ENCODE measurements around the gene ESRRA. TPM values are rescaled to one million over a fixed set of nuclear protein-coding genes. Genes with fewer than 3 reads are reported as not detected.
A peak's percentile ranks its signal among the peaks of the same experiment; 100 is the strongest.

The ESRRA gene
- total and polyA plus RNA-seq, 2 of the 13 experiments (the other 11 are each of a cell fraction or from before 2014, with no cell fraction given) = 18.1 to 36.3 TPM

DNA sequence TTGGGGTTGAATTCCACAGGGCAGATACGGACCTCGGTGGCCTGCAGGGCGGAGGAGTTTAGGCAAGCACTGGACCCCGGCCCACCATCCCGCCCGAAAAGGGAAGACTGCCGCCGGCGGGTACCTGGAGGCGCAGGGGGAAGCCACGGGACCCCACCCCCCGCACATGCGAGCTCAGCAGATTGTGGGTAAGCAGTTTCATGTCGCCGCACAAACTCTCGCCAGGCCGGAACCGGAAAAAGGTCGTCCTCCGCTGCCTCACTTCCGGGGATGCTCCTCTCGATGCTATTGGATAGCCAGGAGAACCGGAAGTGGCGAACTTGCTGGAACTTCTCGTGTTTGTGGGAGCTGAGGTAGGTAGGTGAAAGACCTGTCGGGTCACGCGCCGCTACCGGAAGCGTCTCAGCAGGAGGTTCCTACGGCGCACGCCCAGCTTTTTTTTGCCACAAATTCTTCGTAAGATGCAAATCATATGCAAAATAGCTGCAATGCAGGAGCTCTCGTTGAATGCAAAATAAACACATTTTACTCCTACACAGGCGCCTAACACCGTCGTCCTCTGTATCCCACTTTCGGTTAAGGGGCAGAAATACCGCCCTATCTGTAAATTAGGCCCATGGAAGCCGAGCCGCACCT is 12.1 kb downstream of the ESRRA start, which contains the start of gene TRMT112:
TSS of gene TRMT112 (minus strand) at position 235 of the 636 bp plus-strand sequence. CDS start at position 202, 33 bp downstream.
- Histone ChIP-seq H3K36me3 (replicated peaks in 1 of 2; ENCODE audit: control insufficient read depth in 1 of 2, insufficient read depth in 2 of 2, low read length in 2 of 2) (peaks cover 1 to 33% of the 10 kb centered on the region in 2 experiments; a peak in 3 of 5 replicates), H3K4me1 (ENCODE audit: insufficient read depth, low read length) (peaks cover 22% of the 10 kb centered on the region), H3K9me3 (ENCODE audit: low read length) (no peaks in the 10 kb centered on the region), H3K4me3 (replicated peaks in 1 of 3; ENCODE audit: insufficient read depth in 1 of 3, low read depth in 2 of 3, low read length in 3 of 3) (peak within 1 kb of the TSS; percentile 97 to 99 (median 99)), H3K27ac (ENCODE audit: extremely low read length, insufficient read depth, low read length) (peak within 1 kb of the TSS; percentile 98), H4K20me1 (ENCODE audit: insufficient read depth, low read length) (no peaks in the 10 kb centered on the region), H3K9ac (ENCODE audit: insufficient read depth, low read depth, low read length) (peak within 1 kb of the TSS; percentile 94), H3K27me3 (ENCODE audit: control insufficient read depth in 1 of 2, insufficient read depth in 2 of 2, low read length in 2 of 2) (no peaks in the 10 kb centered on the region; a peak in 1 of 5 replicates), H3K4me2 (ENCODE audit: low read depth, low read length) (peak within 1 kb of the TSS; percentile 99), H3K79me2 (ENCODE audit: insufficient read depth, low read length) (peaks cover 15% of the 10 kb centered on the region), H2AFZ (ENCODE audit: low read length) (no peak within 1 kb of the TSS)
- no TSS peak for BruUV-seq (replicated peaks)
- ATAC-seq (peak; percentile 87), DNase-seq (ENCODE audit: low spot score) (peak; percentile 99), FAIRE-seq (peak; percentile 99)
- ChIA-PET POLR2A (interaction anchor here (0.6 to 4.5 kb wide), 27 partner anchors 8 to 461 kb away, joined by 3 to 103 read pairs (median 6); partner anchors contain the start of genes BAD, CATSPERZ, ESRRA and FKBP2), CTCF (ENCODE audit: low intra/inter-chr PET ratio, low total read pairs) (interaction anchor here (0.7 kb wide), 1 partner anchor 38 kb away, joined by 4 read pairs; no protein-coding TSS in a partner anchor)
- 2% methylated on average over 19 of the region's 43 CpGs for WGBS (ENCODE audit: low lambda C conversion rate)
- in situ Hi-C loops (cut with HindIII; ENCODE audit: extremely low pct_ligation_motif_present, low pct_unique_long_range_greater_than_20kb) (no loop called here), intact Hi-C loops (cut with micrococcal nuclease; ENCODE audit: unreplicated experiment) (loop anchor here (2.0 kb wide), 1 partner anchor 41 kb away; the partner anchor contains the start of gene RPS6KA4)
- peak; percentile 82 for TF ChIP-seq KDM5A (IDR thresholded peaks at IDR 0.05; ENCODE audit: borderline replicate concordance, low read length)
- TF ChIP-seq, protein P1, sequence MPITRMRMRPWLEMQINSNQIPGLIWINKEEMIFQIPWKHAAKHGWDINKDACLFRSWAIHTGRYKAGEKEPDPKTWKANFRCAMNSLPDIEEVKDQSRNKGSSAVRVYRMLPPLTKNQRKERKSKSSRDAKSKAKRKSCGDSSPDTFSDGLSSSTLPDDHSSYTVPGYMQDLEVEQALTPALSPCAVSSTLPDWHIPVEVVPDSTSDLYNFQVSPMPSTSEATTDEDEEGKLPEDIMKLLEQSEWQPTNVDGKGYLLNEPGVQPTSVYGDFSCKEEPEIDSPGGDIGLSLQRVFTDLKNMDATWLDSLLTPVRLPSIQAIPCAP (CRISPR knock-in tag; IDR thresholded peaks at IDR 0.05; ENCODE audit: low read depth) = no peak
- 0 out of 2 replicates have a peak, but pooled peaks have one; percentile 57 for TF ChIP-seq DNMT1 (CRISPR knock-in tag; IDR thresholded peaks at IDR 0.05)
- TF ChIP-seq HNRNPUL1 (IDR thresholded peaks at IDR 0.05; ENCODE audit: low read depth, low read length) = no peak
- TF ChIP-seq ZNF709 (CRISPR knock-in tag; IDR thresholded peaks at IDR 0.05) = peak; percentile 58; the same call in 1 of the 2 replicates
- TF ChIP-seq SRF (IDR thresholded peaks at IDR 0.05; ENCODE audit: low read depth, low read length) = no peak
- peak; percentile 78 for TF ChIP-seq PHF20 (CRISPR knock-in tag; IDR thresholded peaks at IDR 0.05)
- TF ChIP-seq, protein P2, sequence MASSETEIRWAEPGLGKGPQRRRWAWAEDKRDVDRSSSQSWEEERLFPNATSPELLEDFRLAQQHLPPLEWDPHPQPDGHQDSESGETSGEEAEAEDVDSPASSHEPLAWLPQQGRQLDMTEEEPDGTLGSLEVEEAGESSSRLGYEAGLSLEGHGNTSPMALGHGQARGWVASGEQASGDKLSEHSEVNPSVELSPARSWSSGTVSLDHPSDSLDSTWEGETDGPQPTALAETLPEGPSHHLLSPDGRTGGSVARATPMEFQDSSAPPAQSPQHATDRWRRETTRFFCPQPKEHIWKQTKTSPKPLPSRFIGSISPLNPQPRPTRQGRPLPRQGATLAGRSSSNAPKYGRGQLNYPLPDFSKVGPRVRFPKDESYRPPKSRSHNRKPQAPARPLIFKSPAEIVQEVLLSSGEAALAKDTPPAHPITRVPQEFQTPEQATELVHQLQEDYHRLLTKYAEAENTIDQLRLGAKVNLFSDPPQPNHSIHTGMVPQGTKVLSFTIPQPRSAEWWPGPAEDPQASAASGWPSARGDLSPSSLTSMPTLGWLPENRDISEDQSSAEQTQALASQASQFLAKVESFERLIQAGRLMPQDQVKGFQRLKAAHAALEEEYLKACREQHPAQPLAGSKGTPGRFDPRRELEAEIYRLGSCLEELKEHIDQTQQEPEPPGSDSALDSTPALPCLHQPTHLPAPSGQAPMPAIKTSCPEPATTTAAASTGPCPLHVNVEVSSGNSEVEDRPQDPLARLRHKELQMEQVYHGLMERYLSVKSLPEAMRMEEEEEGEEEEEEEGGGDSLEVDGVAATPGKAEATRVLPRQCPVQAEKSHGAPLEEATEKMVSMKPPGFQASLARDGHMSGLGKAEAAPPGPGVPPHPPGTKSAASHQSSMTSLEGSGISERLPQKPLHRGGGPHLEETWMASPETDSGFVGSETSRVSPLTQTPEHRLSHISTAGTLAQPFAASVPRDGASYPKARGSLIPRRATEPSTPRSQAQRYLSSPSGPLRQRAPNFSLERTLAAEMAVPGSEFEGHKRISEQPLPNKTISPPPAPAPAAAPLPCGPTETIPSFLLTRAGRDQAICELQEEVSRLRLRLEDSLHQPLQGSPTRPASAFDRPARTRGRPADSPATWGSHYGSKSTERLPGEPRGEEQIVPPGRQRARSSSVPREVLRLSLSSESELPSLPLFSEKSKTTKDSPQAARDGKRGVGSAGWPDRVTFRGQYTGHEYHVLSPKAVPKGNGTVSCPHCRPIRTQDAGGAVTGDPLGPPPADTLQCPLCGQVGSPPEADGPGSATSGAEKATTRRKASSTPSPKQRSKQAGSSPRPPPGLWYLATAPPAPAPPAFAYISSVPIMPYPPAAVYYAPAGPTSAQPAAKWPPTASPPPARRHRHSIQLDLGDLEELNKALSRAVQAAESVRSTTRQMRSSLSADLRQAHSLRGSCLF (CRISPR knock-in tag; IDR thresholded peaks at IDR 0.05; ENCODE audit: borderline replicate concordance) = no peak
- TF ChIP-seq NFYC (CRISPR knock-in tag; IDR thresholded peaks at IDR 0.05) = peak; percentile 88
- TF ChIP-seq, protein P3, sequence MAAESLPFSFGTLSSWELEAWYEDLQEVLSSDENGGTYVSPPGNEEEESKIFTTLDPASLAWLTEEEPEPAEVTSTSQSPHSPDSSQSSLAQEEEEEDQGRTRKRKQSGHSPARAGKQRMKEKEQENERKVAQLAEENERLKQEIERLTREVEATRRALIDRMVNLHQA (CRISPR knock-in tag; IDR thresholded peaks at IDR 0.05) = no peak
- peak; percentile 36; the same call in 1 of the 2 replicates for TF ChIP-seq DNMT3B (CRISPR knock-in tag; conservative IDR thresholded peaks at IDR 0.05)
- TF ChIP-seq BRD4 (CRISPR knock-in tag; IDR thresholded peaks at IDR 0.05) = no peak
- TF ChIP-seq PCBP2 (optimal IDR thresholded peaks at IDR 0.05; ENCODE audit: low read depth, low read length, poor library complexity, severe bottlenecking) = no peak
- TF ChIP-seq KLF6 (CRISPR knock-in tag; IDR thresholded peaks at IDR 0.05) = peak; percentile 20; the same call in 1 of the 2 replicates
- no peak for TF ChIP-seq ZNF660 (CRISPR knock-in tag; IDR thresholded peaks at IDR 0.05; ENCODE audit: borderline replicate concordance, low read depth)
